DMS153 (cell line): ENCODE measurements around the gene ISG20.
"Not testable (repeated sequence)": the region's sequence is repeated elsewhere in the genome, so short reads cannot be mapped to it uniquely, and the experiment has no call there.

Source experiments
- DNase-seq: peaks from one replicate; lab custom pipeline; 2025; lab: John Stamatoyannopoulos, UW

Gene ISG20

DNA sequence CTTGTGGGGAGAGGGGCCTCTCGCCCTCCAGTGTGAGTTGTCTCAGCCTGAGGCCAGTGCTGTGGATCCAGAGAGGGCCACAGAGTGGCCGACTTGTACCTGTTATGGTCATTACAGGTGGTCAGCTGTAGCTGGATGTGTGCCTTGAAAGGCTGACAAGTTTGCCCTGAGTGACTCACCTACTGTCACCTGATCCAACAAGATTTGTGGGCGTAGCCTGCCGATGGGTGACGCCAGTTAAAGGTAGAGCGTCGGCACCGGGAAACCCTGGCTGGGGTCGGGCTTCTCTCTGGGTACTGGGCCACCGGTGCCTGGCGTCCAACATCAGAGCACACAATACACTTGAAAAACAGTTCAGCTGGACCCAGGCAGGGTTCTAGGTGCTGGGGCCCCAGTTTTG, 2.8 kb upstream of the ISG20 start:
- no peak for DNase-seq

DNA sequence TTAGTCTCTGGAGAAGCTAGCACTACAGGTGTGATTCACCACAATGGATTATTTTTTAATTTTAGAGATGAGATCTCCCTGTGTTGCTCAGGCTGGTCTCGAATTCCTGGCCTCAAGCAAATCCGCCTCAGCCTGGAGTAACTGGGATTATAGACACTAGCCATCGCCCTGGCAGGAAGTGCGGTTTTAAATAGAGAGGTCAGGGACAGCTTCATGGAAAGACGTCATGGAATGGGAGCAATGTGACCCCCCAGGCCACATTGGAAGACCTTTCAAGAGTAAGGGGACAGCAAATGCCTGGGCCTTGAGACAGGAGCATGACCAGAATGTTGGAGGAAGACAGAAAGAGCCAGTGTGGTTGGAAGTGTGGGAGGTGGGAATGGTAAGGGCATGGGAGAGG, 2.2 kb upstream of the ISG20 start:
- no peak for DNase-seq

DNA sequence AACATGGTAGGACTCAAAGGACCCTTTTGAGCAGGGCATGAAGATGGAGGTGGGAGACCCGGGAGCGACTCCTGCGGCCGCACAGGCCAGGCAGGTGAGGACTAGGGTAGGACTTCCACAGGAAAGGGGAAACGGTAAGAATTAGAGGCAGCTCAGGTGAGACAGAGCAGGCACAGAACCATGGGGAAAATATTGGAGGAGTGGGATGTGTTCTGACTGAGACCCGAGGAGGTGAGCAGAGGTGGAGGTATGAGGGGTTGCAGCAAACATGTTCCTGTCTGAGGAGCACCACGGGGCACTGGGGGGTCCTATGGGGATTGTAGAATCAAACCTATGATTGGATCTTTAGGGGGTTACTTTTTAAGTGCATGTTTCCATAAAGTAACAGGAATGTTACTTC, 1.4 kb upstream of the ISG20 start:
- no peak for DNase-seq

DNA sequence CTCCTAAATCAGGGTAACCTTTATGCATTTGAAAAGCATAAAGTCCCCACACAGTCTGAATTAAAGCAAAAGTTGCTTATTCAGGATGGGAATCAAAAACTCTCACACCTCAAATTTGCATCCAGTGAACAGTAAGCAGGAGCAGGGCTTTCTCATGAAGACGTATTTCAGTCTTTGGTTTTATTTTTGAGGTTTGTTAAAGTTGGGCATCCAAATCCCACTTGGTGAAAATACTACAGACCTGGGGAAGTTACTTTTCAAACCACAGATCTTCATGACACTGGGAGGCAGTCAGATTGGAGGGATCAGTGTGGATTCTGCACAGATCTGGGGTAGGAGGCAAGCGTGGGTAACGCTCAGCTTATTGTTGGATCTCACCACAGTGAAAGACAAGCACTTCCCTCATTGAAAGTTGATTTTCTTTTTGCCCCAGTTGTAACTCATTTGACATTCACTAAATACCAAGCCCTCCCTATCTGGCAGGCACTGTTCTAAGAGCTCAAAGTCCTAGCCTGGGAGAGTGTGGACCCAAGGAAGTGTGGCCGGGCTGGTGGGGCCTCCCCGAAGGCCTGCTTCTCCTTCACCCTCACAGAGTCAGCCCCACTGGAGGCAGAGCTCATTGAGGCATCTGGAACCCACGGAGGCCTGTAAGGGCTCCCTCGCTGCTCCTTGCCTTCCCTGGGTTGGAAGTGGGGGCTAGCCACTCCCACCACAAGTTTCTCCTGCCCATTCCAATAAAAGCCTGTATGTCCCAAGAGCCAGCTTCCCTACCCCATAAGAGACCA, 783 bp upstream of the ISG20 start:
- no peak for DNase-seq

DNA sequence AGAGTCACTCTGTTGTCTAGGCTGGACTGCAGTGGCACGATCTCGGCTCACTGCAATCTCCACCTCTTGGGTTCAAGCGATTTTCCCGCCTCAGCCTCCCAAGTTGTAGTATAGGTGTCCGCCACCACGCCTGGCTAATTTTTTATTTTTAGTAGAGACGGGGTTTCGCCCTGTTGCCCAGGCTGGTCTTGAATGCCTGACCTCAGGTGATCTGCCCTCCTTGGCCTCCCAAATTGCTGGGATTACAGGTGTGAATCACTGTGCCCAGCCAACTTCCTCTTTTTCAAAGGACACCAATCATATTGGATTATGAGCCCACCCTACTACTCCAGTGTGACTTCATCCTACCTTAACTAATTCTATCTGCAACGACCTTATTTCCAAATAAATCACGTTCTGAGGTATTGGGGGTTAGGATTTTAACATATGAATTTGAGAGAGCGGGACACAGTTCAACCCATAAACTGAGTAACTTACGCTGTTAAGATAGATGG, 3.2 kb downstream of the ISG20 start:
- no peak for DNase-seq

DNA sequence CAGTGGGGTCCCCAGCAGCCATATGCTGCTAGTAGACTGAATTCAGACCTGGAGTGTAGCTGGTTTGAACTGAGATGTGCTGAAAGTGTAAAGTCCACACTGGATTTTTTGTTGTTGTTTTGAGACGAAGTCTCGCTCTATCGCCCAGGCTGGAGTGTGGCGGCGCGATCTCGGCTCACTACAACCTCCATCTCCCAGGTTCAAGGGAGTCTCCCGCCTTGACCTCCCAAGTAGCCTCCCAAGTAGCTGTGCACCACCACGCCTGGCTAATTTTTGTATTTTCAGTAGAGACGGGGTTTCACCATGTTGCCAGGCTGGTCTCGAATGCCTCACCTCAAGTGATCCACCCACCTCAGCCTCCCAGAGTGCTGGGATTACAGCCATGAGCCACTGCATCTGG, 3.7 kb downstream of the ISG20 start:
- DNase-seq, result not testable (repeated sequence)

DNA sequence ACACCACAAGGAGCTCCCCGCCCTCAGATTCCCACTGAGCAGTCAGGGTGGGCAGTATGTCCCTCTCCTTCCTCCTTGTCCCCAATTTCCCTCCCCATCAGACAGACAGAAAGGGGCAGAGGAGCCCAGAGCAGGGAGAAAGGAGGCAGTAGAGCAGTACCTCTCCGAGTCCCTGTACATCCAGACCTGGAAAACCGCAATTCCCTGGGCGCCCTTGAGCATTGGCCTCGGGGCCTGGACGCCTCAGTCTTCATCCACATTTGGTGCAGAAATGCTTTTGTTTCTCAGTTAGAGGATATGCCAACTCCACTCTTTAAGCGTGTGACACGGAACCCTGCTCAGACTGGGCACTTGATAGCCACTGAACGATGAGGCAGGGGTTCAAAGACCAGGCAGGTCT, 5.9 kb downstream of the ISG20 start:
- no peak for DNase-seq

DNA sequence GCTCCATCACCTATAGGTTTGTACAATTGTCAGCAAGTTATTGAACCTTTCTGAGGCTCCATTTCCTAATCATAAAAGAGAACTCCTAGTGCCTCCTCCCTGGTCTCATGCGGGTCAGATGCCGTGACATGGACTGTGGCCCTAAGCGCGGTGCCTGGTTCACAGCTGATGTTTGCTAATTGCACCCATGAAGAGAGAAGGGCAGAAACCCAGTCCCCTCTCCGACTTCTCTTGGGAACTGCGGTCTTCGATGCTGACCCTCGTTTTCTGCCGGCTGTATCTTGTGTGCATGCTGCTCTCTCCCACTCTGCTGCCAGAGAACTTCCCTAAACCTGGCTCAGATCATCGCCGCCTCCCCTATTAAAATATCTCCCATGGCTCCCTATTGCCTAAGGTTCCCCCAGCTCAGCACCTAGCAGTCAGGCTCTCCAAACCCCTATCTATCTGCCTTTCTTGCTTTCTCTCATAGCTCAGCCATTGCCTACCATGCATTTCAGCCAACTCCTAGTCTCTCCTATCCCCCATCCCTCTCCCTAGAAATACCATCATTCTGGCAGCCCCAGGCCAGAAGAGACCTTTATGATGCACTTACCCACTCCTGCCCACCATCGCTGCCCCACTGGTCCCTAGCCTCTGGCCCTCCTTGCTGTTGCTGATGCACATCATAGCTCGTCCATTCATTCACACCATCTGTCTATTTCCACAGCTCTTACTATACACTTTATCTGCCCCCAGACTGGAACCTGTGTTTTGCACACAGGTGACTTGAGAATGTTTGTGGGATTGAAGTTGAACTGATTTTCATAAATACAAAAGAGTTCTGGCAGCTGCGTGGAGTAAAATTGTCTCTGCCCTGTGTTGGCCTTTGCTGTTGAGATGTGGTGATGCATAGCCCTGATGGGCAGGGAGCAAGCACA, 6.6 kb downstream of the ISG20 start:
- no peak for DNase-seq

DNA sequence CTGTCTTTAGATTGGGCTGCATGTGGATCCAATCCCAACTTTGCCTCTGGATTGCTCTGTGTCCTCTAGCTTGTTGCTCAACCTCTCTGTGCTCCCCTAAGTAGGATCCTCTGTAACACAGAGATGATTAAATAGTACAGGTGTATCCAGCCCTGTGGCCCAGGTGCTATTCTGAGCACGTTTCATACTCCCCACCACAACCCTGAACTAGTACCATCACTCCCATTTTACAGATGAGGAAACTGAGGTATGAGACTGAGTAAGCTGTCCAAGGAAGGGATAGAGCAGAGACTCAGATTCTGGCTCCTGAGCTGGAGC, 7.2 kb downstream of the ISG20 start:
- DNase-seq, result no peak

DNA sequence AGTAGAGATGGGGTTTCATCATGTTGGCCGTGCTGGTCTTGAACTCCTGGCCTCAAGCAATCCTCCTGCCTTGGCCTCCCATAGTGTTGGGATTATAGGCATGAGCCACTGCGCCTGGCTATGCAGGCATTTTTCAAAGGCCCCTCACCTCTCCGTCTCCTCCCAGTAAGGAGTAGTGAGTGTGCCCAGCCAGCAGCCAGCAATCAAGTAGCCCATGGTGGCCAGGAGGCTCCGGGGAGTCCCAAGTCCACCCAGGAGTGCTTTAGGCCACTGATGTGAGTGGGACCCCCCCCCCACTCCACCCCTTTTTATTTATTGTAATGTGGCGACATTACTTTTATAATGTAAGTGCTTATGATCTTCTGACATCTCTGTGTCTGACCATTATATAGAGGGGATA, 8.1 kb downstream of the ISG20 start:
- DNase-seq, result no peak

DNA sequence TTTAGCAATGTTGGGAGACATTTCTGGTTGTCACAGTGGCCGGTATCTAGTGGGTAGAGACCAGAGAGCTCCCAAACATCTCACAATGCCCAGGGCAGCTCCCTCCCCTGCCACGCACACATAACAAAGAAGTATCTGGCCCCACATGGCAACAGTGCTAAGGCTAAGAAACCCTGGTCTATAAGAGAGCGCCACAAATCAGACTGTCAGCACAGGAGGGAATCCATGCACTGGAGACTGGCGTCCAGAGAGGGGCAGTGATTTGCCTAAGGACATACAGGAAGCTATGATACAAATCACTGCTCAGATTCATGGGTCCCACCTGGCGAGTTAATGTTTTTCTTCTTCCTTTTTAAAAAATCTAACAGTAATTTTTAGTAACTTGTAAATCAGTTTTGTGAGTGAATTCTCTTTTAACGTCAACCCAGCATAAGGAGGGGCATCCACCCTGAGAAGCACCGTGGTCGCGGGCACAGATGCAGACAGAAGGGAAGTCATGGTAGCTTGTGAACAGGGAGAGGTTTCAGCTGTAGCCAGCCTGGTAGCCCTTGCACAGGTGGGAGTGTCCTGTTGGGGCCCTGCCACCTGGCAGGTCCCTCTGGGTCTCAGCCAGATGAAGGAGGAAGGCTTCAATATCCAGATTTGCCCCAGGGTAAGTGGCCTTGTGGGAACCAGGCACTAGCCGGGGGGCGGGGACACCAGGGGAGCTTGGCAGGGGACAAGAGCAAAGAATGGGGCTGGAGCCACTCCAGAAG, 8.7 kb downstream of the ISG20 start:
- no peak for DNase-seq

DNA sequence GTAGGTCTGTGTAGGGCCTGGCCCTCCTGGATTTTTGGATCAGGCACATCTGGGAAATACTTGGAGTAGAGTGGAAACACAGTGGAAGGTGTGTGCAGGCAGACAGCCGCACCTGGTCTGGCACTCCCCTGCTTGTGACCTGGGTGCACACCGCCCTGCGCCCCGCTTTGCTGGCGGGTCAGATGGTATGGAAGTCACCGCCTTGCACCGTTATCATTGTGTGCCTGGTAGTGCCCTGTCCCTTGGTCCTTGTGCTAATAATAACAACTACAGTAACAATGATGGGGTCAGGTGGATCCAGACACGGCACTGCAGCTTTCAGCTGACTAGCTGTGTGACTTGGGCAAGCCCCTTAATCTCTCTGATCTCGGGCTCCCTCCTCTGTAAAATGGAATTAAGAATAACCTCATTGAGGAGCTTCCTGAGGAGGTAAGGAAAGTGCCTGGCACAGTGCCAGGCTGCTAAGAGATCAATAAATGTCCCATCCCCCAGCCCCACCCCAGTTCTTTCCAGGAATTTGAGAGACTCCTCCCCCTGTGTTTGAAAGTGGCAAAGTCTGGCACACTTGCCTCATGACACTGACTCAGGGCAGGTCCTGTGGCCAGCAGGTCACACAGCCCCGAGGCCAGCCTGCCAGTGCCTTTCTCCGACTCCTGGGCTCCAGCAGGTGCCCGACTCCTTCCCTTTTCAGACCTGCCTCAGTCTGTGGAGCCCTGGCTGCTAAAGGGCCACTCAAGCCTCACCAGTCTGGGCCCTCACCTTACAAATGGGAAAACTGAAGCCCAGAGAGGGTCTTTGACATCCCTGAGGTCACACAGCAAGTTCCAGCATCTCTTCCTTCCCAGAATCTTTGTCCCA, 9.8 kb downstream of the ISG20 start:
- DNase-seq, result no peak

DNA sequence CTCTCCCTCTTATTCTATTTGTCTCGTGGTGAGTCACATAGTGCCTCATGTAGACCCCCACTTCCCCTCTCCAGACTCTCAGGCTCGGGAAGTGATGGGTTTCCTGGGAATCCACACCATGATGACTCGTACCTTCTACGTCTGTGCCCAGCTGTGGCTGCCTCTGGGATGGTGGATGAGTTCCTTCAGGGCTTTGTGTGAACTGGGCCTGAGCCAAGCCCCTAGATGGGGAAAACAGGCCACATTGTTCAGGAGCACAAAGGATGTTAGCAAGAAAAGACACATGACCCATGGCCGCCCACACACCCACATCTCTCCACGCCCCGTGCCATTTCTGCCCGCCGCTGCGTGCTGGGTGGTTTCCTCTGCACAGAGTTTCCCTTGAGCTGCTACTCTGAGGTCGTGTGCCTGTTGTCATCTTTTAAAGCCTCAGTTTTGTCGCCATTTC, 10.5 kb downstream of the ISG20 start:
- DNase-seq, result no peak

DNA sequence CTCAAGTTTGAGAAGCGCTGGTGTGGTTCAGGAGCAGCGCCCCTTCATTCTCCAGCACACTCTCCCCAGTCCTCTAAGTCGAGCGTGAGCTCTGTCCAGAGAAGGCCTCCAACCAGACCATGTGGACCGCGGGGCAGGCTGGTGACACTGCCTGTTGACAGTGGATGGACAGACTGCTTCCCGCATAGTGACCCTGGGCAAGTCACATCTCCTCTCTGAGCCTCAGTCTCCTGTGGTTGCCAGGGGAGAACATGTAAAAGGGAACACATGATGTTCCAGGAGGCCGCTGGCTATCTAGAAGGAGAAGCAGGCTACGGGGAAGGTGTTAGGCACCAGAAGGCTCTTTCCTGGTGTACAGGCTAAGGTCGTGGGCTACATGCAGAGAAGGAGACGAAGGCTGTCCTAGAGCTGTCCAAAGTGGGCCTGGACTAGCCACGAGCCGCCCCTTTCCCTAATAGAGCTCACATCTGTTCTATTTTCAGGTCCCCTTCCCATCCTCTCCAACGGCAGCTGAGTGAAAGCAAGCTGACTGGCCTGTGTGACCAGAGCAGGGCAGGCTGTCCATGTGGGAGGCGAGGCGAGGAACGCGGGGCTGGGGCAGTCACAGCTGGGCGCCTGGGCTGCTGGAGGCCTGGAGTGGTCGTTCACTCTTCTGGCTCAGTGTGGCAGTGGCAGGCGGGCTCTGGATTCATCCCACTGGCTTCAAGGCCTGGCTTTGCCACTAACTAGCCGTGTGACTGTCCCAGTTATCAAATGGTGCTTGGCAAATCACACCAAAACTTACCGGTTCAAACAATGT, 11.1 kb downstream of the ISG20 start:
- no peak for DNase-seq

DNA sequence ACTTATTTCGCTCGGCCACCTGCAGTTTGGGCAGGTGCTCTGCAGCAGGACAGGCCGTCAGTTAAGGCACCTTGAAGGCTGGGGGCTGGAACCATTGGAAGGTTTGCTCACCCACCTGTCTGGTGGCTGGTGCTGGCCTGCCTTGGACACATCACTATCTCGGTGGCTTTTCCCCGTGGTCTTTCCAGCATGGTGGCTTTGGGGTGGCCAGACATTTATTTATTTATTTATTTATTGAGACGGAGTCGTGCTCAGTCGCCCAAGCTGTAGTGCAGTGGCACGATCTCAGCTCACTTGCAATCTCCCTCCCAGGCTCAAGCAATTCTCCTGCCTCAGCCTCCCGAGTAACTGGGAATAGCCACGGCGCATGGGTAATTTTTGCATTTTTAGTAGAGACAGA, 11.7 kb downstream of the ISG20 start:
- DNase-seq, result no peak

DNA sequence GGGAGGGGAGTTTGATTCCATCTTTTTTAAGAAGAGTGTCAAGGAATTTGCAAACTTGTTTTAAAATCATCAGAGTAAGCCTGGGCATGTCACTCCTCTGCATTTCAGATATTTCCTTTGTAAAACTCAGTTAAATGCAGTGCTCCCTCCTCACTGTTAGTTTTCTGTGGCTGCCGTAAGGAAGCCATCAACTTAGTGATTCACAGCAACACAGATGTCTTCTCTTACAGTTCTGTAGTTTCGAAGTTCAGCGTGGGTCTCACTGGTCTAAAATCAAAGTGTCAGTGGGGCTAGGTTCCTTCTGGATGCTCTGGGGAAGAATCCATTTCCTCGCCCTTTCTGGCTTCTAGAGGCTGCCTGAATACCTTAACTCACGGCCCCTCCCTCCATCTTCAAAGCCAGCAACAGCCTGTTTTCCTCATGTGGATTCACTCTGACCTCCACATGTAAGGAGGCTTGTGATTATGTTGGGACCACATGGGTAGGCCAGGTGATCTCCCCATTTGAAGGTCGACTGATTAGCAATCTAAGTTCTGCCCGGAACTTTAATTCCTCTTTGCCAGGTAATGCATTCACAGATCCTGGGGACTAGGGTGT, 12.4 kb downstream of the ISG20 start:
- DNase-seq, result no peak

DNA sequence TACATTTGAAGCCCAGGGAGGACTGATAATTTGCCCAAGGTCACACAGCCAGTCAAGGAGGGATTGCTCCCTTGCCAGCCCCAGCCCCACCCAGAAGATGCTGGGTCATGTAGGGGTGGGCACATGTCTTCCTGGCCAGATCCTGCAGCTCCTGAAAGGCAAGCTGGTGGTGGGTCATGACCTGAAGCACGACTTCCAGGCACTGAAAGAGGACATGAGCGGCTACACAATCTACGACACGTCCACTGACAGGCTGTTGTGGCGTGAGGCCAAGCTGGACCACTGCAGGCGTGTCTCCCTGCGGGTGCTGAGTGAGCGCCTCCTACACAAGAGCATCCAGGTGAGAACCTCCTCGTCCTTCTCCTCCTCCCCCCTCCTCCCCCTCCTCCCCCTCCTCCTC, 13.2 kb downstream of the ISG20 start:
- DNase-seq, result no peak

DNA sequence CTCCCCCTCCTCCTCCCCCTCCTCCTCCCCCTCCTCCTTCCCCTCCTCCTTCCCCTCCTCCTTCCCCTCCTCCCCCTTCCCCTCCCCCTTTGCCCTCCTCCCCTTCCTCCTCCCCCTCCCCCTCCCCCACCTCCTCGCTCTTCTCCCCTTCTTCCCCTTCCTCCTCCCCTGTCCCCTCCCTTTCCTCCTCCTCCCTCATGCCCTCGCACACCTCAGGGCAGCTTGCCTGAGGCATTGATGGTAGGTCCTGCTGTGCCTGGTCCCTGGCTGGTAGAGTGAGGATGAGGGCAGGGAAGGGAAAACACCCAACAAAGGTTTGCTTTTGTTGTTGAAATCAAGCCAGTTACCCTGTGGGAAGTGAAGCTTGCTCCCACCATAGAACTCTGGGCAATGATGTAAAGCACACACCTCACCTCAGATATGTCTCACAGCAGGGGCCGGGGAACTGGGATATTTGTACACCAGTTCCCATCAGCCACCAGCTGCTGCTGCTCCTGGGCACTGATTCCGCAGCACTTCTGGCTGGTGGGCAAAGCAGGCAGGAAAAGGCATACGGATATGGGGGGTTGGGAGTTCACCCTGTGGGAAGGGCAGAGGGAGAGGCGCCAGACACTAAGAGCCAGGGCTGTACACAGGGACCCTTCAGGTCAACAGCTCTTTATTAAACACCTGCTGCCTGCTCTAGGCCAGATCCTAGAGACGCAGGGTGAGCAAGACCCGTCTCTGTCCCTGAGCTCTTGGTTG, 13.8 kb downstream of the ISG20 start:
- DNase-seq, result no peak

DNA sequence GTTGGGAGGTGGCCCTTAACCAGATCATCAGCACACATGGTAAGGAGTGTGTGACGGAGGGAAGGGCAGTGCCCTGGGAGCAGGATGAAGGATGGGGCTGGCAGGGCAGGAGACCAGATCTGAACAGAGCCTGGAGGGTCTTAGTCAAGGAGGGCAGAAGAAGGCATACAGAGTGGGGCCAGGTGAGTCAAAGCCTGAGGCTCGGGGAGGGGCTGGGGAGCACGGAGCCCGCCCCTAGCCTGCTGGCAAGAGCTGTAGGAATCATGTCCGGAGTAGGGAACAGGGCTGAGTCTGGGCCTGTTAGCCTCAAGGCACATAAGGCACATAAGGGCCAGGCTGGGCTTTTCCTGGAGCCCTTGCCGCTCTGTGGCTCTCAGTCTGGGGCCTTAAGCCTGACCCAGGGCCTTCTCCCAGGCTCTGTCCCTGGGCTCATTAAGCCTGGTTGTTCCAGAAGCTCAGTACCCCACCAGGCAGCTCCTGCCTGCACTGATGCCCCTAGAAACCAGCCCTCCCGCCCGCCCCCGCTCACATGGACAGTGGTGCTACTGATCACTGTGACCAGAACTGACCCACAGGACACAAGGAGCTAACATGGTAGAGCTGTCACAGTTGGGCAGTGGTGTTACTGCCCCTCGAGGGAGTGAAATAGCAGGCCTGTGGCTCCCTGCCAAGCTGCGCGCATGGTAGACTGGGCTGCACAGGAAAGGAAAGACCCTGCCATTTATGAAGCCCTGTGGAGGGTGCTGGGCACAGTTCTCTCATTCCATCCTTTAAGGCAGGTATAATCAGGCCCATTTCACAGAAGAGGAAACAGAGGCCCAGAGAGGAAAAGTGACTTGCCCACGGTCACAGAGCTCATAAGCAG, 14.6 kb downstream of the ISG20 start:
- no peak for DNase-seq
